Thymus (tissue), 11 donors: ENCODE results near the gene ZC3H8. TPM values are rescaled to one million over a fixed set of nuclear protein-coding genes. Genes with fewer than 3 reads are reported as not detected.
"Not testable (repeated sequence)": the region's sequence is repeated elsewhere in the genome, so short reads cannot be mapped to it uniquely, and the experiment has no call there.

Source experiments
- DNase-seq, 9 donors: peaks; one replicate each; pipeline ENCODE4 v3.0.0-alpha.2; 2013; ENCODE audit warnings: low spot score in 9 of 9, low read depth in 6 of 9, missing footprints in 1 of 9
- H3K27ac ChIP-seq, 2 donors: one replicate each; pipeline ENCODE4 v1.5.1; 2013; ENCODE audit warnings: control low read depth in 1 of 2, low read depth in 1 of 2, low read length in 1 of 2, mild to moderate bottlenecking in 1 of 2, moderate library complexity in 1 of 2
- H3K27me3 ChIP-seq, 2 donors: one replicate each; pipeline ENCODE4 v1.5.1; 2013; ENCODE audit warnings: low read length in 1 of 2; ENCODE audit not compliant: control insufficient read depth in 2 of 2, insufficient read depth in 1 of 2
- H3K36me3 ChIP-seq, 2 donors: one replicate each; pipeline ENCODE4 v1.5.1; 2013; ENCODE audit warnings: low read length in 1 of 2, mild to moderate bottlenecking in 1 of 2, moderate library complexity in 1 of 2; ENCODE audit not compliant: control insufficient read depth in 2 of 2, insufficient read depth in 2 of 2
- H3K4me1 ChIP-seq, 2 donors: one replicate each; pipeline ENCODE4 v1.5.1; 2013; ENCODE audit warnings: low read length in 2 of 2; ENCODE audit not compliant: control insufficient read depth in 2 of 2, insufficient read depth in 2 of 2
- H3K4me3 ChIP-seq, 2 donors: one replicate each; pipeline ENCODE4 v1.5.1; 2013; ENCODE audit warnings: low read length in 2 of 2, control low read depth in 1 of 2, mild to moderate bottlenecking in 1 of 2
- H3K9me3 ChIP-seq, 2 donors: one replicate each; pipeline ENCODE4 v1.5.1; 2013; ENCODE audit warnings: low read length in 1 of 2, mild to moderate bottlenecking in 1 of 2; ENCODE audit not compliant: control insufficient read depth in 2 of 2, insufficient read depth in 1 of 2
- WGBS: extraction: QIAGEN DNeasy Blood & Tissue Kit; methylation state at CpG from one replicate; pipeline ENCODE4 v1.1.7; 2013; 5-methylcytosine and 5-hydroxymethylcytosine counted together
- polyA plus RNA-seq: library from polyadenylated mRNA; stranded (reverse); fragments of 200-250 nt; gene quantifications from one replicate; pipeline ENCODE4 v1.2.3, GENCODE V29; 2013
- total RNA-seq: library from RNA; stranded (reverse); fragments of 120-200 nt; gene quantifications from one replicate; pipeline ENCODE4 v1.2.4, GENCODE V29; 2013
- donor health status: healthy.

Gene ZC3H8
- total and polyA plus RNA-seq, 2 donors, result 13.5 to 15.6 TPM

DNA sequence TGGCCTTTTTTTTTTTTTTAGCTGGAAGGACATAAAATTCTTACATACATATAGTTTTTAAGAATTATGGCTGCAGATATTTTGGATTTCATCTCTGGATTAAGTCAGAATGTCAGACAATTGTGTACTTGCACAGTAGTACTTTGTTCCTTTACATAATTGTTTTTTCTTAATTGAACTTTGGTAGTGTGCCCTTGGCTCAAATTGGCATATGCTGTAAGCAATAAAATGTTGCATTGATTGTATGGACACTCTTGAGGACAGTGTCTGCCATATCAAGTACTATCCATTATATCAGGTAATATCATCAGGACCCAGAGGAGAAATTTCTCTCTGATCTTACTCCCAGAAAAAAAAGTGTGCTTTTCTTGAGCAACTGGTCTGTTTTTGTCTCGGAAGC is 35.8 kb upstream of the ZC3H8 start:
- Histone ChIP-seq H3K36me3 (peaks cover 0 to 3% of the 10 kb centered on the region in 2 donors), H3K4me3 (no peak overlapping the region), H3K27me3 (no peaks in the 10 kb centered on the region), H3K4me1 (no peaks in the 10 kb centered on the region), H3K9me3 (no peaks in the 10 kb centered on the region), H3K27ac (no peak overlapping the region)
- no peak for DNase-seq
- WGBS, result 53% methylated on average over 1 of the region's 1 CpG

DNA sequence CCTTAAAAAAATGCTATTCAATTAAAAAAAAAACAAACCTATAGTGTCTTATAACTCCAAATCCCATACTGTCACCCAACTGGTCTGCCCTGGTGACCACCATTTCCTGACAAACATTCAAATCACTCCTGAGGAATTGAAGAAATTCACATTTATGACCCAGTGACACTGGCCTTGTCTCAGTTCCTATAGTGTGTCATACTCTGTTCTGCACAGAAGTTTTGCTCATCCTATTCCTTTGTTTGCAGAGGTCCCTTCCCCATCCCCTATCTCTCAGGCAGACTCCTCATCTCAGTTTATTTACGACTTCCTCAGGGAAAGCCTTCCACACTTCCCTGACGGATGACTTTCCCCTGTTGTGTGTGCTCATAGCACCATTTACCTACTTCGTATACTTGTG is 35.2 kb upstream of the ZC3H8 start:
- H3K9me3 ChIP-seq, result no peaks in the 10 kb centered on the region

GRCh38 chr2:112283535-112283934 is 28.7 kb upstream of the ZC3H8 start:
- DNase-seq, H3K4me3 ChIP-seq, H3K27me3 ChIP-seq, H3K36me3 ChIP-seq, H3K4me1 ChIP-seq, H3K27ac ChIP-seq, H3K9me3 ChIP-seq: not testable (repeated sequence)
- 97% methylated on average over 2 of the region's 2 CpGs for WGBS

More for the DNA sequence above, 35.2 kb upstream of the ZC3H8 start:
- DNase-seq, result no peak
- Histone ChIP-seq H3K4me3 (no peak overlapping the region), H3K27me3 (no peaks in the 10 kb centered on the region), H3K27ac (no peak overlapping the region), H3K36me3 (peaks cover 0 to 3% of the 10 kb centered on the region in 2 donors), H3K4me1 (no peaks in the 10 kb centered on the region)
- 98% methylated on average over 3 of the region's 3 CpGs for WGBS

DNA sequence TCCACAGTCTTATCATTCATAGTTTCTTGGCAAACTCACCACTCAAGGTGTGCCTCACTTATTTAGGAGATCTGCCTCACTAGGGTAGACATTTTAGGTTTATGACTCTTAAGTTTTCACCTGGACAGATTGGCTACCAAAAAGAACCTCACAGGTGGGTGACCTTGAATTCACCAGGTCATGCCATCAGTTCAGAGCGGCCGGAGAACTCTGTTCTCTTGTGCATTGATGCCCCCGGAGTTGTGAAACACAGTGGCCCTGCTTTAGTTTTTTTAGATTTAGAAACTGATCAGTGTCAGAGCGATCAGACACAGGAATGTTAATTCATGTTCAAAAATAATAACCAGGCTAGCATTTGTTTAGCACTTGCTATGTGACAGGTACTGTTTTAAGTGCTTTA is 27.2 kb upstream of the ZC3H8 start:
- not testable (repeated sequence) for H3K36me3 ChIP-seq, H3K27ac ChIP-seq, H3K9me3 ChIP-seq, H3K4me3 ChIP-seq, H3K4me1 ChIP-seq, H3K27me3 ChIP-seq, DNase-seq
- WGBS, result 99% methylated on average over 4 of the region's 4 CpGs

GRCh38 chr2:112277596-112278220 is 22.9 kb upstream of the ZC3H8 start:
- H3K4me3 ChIP-seq, result no peak overlapping the region
- H3K36me3 ChIP-seq, result no peaks in the 10 kb centered on the region
- peak in 6 of 9 donors; percentile 25 to 79 (median 46) for DNase-seq
- peaks cover 3 to 4% of the 10 kb centered on the region in 2 donors for H3K4me1 ChIP-seq
- no peaks in the 10 kb centered on the region for H3K27me3 ChIP-seq
- no peak overlapping the region for H3K27ac ChIP-seq
- WGBS, result 76% methylated on average over 5 of the region's 5 CpGs
- H3K9me3 ChIP-seq, result no peaks in the 10 kb centered on the region

- Histone ChIP-seq H3K27me3 (no peaks in the 10 kb centered on the region), H3K27ac (no peak overlapping the region), H3K4me3 (no peak overlapping the region), H3K36me3 (no peaks in the 10 kb centered on the region), H3K9me3 (no peaks in the 10 kb centered on the region), H3K4me1 (peaks cover 3 to 4% of the 10 kb centered on the region in 2 donors)
- DNase-seq, result no peak
- 88% methylated on average over 5 of the region's 5 CpGs for WGBS
These were observed 22.1 kb upstream of the ZC3H8 start for GRCh38 chr2:112276954-112277353.

GRCh38 chr2:112275887-112276773 is 21.3 kb upstream of the ZC3H8 start:
- Histone ChIP-seq H3K4me3 (peak overlapping the region; percentile 71 to 94), H3K36me3 (no peaks in the 10 kb centered on the region), H3K4me1 (peaks cover 3 to 4% of the 10 kb centered on the region in 2 donors), H3K9me3 (no peaks in the 10 kb centered on the region), H3K27ac (peak overlapping the region; percentile 99 to 100), H3K27me3 (no peaks in the 10 kb centered on the region)
- 2% methylated on average over 66 of the region's 66 CpGs for WGBS
- peak in 6 of 9 donors; percentile 62 to 86 (median 72) for DNase-seq

DNA sequence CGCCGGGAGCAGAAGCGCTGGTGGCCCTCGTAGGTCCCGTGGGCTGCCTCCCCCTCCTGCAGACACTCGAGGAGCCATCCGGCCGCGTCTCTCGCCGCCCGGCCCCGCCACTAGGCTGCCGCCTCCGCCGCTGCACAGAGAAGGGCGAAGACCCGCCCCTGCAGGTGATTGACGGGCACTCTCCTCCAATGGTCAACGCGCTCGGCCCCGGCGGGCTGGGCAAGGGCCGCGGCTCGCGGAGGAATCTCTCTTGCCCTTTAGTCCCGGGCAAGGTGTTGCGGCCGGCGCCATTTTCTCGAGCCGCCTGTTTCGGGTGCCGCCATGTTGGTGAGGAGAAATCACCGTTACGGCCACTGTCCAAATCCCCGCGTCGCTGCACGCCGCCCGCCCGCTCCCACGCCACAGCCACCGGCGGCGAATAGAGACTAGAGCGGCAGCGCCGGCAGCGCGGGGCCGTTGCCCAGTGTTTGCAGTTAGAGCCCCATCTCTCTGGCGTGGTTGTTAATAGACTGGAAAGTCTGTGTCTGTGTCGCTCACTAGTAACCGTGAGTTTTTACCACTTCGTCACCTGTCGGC is 20.6 kb upstream of the ZC3H8 start, which contains the start of gene ZC3H6:
Gene ZC3H6 (plus strand): TSS at position 287 of the 576 bp plus-strand sequence. CDS start 398 bp downstream, outside the sequence.
- H3K36me3 ChIP-seq, result no peaks in the 10 kb centered on the region
- H3K4me3 ChIP-seq, result peak within 1 kb of the TSS; percentile 71 to 94
- under 1% methylated on average over 60 of the region's 60 CpGs for WGBS
- H3K9me3 ChIP-seq, result no peaks in the 10 kb centered on the region
- H3K27me3 ChIP-seq, result no peaks in the 10 kb centered on the region
- peak; percentile 91 to 99 (median 98) for DNase-seq
- H3K4me1 ChIP-seq, result peaks cover 3 to 4% of the 10 kb centered on the region in 2 donors
- peak within 1 kb of the TSS; percentile 99 to 100 for H3K27ac ChIP-seq

- Histone ChIP-seq H3K36me3 (no peaks in the 10 kb centered on the region), H3K27ac (peak overlapping the region in 1 of 2 donors; percentile 21), H3K4me3 (no peak overlapping the region), H3K4me1 (peaks cover 3 to 4% of the 10 kb centered on the region in 2 donors), H3K27me3 (no peaks in the 10 kb centered on the region), H3K9me3 (no peaks in the 10 kb centered on the region)
- WGBS, result 96% methylated on average over 5 of the region's 5 CpGs
- no peak for DNase-seq
These were observed 18.5 kb upstream of the ZC3H8 start for GRCh38 chr2:112273349-112273748.
